Kidney epithelial cell (primary cell): ENCODE measurements around the gene GTF2F1. TPM values are rescaled to one million over a fixed set of nuclear protein-coding genes. Genes with fewer than 3 reads are reported as not detected.

Source experiments
- DNase-seq: peaks from one replicate; pipeline ENCODE4 v3.0.0-alpha.2; 2010; ENCODE audit warnings: low read depth
- H3K27me3 ChIP-seq: 2 replicates; pipeline ENCODE4 v1.6.0; 2011; ENCODE audit warnings: low read length; ENCODE audit not compliant: control insufficient read depth, insufficient read depth
- H3K36me3 ChIP-seq: 2 replicates; pipeline ENCODE4 v1.5.1; 2011; ENCODE audit warnings: low read length; ENCODE audit not compliant: control insufficient read depth, insufficient read depth
- H3K4me3 ChIP-seq: 2 replicates; pipeline ENCODE4 v1.5.1; 2011; ENCODE audit warnings: low read depth, mild to moderate bottlenecking, control low read depth, low read length
- total RNA-seq: library from RNA; depleted of rRNA; stranded (reverse); fragments of >200 nt; gene quantifications from 2 replicates; pipeline ENCODE4 v1.2.3, GENCODE V29; 2015
- TF ChIP-seq, protein P1 (sequence below): IDR thresholded peaks from 2 replicates; pipeline ENCODE4 v1.5.1; 2011; ENCODE audit warnings: mild to moderate bottlenecking, moderate library complexity, low read length, control low read depth, inconsistent platforms; ENCODE audit not compliant: insufficient read depth, poor library complexity, severe bottlenecking

The GTF2F1 gene
- total RNA-seq, 1 donor from 2014 or later: 51.3 TPM

- TF ChIP-seq, protein P1, sequence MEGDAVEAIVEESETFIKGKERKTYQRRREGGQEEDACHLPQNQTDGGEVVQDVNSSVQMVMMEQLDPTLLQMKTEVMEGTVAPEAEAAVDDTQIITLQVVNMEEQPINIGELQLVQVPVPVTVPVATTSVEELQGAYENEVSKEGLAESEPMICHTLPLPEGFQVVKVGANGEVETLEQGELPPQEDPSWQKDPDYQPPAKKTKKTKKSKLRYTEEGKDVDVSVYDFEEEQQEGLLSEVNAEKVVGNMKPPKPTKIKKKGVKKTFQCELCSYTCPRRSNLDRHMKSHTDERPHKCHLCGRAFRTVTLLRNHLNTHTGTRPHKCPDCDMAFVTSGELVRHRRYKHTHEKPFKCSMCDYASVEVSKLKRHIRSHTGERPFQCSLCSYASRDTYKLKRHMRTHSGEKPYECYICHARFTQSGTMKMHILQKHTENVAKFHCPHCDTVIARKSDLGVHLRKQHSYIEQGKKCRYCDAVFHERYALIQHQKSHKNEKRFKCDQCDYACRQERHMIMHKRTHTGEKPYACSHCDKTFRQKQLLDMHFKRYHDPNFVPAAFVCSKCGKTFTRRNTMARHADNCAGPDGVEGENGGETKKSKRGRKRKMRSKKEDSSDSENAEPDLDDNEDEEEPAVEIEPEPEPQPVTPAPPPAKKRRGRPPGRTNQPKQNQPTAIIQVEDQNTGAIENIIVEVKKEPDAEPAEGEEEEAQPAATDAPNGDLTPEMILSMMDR: no peak
- H3K4me3 ChIP-seq: no peak overlapping the region
- no peaks in the 10 kb centered on the region for H3K36me3 ChIP-seq
- peak; percentile 99 for DNase-seq
- peaks cover 5% of the 10 kb centered on the region for H3K27me3 ChIP-seq
These were observed 32.2 kb upstream of the GTF2F1 start for GRCh38 chr19:6424939-6425731.

GRCh38 chr19:6424195-6424938, 31.4 kb upstream of the GTF2F1 start, which contains the start of gene KHSRP:
TSS of gene KHSRP (minus strand) at chr19:6424811. CDS start at chr19:6424701, 110 bp downstream.
- peak within 1 kb of the TSS; percentile 66 for H3K4me3 ChIP-seq
- H3K27me3 ChIP-seq: no peaks in the 10 kb centered on the region
- TF ChIP-seq, protein P1: no peak
- no peaks in the 10 kb centered on the region for H3K36me3 ChIP-seq
- DNase-seq: no peak

GRCh38 chr19:6423499-6424194, 30.7 kb upstream of the GTF2F1 start:
- no peak for DNase-seq
- H3K27me3 ChIP-seq: no peaks in the 10 kb centered on the region
- TF ChIP-seq, protein P1: no peak

DNA sequence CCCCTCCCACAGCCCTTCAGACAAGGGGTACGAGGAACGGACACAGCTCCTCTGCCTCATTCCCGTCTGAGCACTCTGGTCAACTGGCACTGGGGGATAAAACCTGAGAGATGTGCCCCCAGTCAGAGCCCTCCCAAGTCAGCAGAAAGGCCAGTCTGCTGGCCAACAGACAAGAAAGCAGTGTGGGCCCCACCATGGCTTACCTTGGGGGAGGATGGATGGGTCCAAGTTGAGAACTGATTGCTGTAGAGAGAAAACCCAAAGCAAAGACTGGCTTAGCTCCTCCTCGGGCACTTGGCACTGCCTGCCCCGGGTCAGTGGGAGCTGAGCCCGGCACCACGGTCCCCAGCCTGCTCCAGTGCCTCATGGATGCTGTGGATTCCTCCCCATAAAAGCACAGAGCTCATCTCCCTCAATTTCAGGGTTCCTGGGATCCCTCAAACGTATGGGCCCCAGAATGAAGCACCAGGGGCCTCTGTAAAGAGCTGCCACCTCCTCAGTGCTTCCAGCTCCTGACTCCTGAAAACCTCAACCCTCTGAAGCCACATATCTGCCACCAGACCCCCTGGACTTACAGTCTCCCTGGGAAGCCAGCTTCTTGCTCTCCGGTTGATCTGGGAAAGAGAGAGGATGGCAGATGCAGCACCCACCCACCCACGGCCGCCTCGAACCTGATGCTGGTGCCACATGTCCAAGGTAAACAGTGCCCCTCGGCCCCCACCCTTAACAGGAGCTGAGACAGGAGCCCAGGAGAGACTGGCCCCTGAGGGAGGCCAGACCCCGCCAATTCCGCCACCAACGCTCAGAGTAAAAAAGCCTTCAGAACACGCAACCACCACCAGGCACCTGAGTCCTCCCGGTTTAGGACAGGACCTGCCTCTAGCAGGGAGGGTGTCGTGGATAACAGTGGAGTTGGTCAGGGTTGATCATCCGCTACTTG, 28.4 kb upstream of the GTF2F1 start:
- Histone ChIP-seq H3K36me3 (no peaks in the 10 kb centered on the region), H3K4me3 (no peak overlapping the region), H3K27me3 (no peaks in the 10 kb centered on the region)
- TF ChIP-seq, protein P1: no peak
- DNase-seq: no peak

More at GRCh38 chr19:6423499-6424194, 30.7 kb upstream of the GTF2F1 start:
- H3K36me3 ChIP-seq: no peaks in the 10 kb centered on the region
- H3K4me3 ChIP-seq: peak overlapping the region; percentile 66

DNA sequence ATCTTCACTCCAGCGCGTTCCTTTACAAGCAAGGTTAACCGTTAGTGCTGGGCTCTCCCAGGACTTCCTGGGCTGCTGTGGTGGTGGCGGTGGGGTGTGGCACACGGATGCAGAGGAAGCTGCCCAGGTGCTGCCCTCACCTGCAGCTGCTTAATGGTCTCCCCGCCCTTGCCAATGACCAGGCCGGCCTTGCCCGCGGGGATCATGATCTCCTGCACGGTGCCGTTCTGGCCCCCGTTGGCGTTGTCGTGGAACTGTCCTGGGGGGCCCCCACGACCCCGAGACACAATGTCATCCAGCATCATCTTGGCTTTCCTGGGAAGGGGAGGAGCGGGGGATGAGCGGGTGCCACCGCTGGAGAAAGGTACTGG, 25.6 kb upstream of the GTF2F1 start:
- TF ChIP-seq, protein P1: no peak
- Histone ChIP-seq H3K36me3 (peaks cover 4% of the 10 kb centered on the region), H3K27me3 (no peaks in the 10 kb centered on the region), H3K4me3 (no peak overlapping the region)
- no peak for DNase-seq
